ENCODE results near the gene NXPH1. TPM values are rescaled to one million over a fixed set of nuclear protein-coding genes. Genes with fewer than 3 reads are reported as not detected.

Gene NXPH1
- polyA plus RNA-seq, 1 donor from 2014 or later: 15.9 TPM

DNA sequence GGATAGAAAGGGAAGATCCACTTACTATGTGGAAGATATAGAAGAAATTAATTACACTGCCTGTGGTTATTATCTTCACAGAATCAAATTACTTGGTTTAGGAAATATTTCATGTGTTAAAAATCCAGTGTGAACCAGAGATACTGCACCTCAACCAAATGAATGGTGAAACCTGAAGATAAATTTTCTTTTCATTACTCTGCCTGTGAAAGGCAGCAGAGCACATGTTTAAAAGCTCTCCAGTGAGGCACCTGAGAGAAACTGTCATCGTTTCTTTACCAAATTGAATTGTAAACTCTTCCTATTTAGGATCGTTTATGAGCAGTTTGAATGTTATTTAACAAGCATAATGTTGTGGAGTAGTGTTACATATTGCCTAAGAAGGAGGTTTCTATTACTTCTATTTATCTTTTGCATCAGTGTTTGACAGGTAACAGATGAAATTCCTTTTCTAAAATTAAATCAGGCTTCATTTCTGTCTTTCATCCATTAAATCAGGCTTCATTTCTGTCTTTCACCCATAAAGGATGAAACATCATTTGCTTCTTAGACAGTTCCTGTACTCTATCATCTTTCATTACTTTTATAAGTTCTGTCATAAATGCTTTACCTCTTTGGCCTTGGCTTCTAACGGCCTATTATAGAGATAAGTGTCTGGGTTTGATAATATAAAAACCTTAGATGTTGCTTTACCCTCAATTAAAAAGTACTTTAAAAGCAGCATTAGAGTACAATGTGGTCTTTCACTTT lies 266.6 kb downstream of the NXPH1 start:
- H3K9ac ChIP-seq (ENCODE audit: low read length): no peak overlapping the region
- H3K79me2 ChIP-seq (replicated peaks; ENCODE audit: insufficient read depth, low read length): no peaks in the 10 kb centered on the region
- H3F3A ChIP-seq (ENCODE audit: insufficient read depth, low read length, poor library complexity, severe bottlenecking): no peaks in the 10 kb centered on the region
- no peak overlapping the region for H3K4me3 ChIP-seq (ENCODE audit: low read length)
- no peak overlapping the region for H2AFZ ChIP-seq (ENCODE audit: low read depth, low read length)
- no peaks in the 10 kb centered on the region for H3K9me2 ChIP-seq (ENCODE audit: insufficient read depth, low read length)
- no peak overlapping the region for H3K27ac ChIP-seq (ENCODE audit: low read length)
- H3K9me3 ChIP-seq (ENCODE audit: low read length): no peaks in the 10 kb centered on the region
- no peaks in the 10 kb centered on the region for H4K20me1 ChIP-seq (ENCODE audit: insufficient read depth)
- no peaks in the 10 kb centered on the region for H3K36me3 ChIP-seq (ENCODE audit: insufficient read depth, low read length)
- H3K4me2 ChIP-seq (ENCODE audit: low read length): no peak overlapping the region
- no peak for TF ChIP-seq CTCF (IDR thresholded peaks at IDR 0.05; ENCODE audit: poor library complexity, severe bottlenecking)
- no peak for TF ChIP-seq EP300 (conservative IDR thresholded peaks at IDR 0.05; ENCODE audit: poor library complexity, severe bottlenecking)
- TF ChIP-seq RAD21 (conservative IDR thresholded peaks at IDR 0.05): peak; percentile 49
- TF ChIP-seq MXI1 (conservative IDR thresholded peaks at IDR 0.05; ENCODE audit: poor library complexity, severe bottlenecking): no peak
- no peak for TF ChIP-seq POLR2AphosphoS5 (IDR thresholded peaks at IDR 0.05)
- peak; percentile 28 for TF ChIP-seq SMC3 (conservative IDR thresholded peaks at IDR 0.05; ENCODE audit: poor library complexity)
- TF ChIP-seq, protein P1, sequence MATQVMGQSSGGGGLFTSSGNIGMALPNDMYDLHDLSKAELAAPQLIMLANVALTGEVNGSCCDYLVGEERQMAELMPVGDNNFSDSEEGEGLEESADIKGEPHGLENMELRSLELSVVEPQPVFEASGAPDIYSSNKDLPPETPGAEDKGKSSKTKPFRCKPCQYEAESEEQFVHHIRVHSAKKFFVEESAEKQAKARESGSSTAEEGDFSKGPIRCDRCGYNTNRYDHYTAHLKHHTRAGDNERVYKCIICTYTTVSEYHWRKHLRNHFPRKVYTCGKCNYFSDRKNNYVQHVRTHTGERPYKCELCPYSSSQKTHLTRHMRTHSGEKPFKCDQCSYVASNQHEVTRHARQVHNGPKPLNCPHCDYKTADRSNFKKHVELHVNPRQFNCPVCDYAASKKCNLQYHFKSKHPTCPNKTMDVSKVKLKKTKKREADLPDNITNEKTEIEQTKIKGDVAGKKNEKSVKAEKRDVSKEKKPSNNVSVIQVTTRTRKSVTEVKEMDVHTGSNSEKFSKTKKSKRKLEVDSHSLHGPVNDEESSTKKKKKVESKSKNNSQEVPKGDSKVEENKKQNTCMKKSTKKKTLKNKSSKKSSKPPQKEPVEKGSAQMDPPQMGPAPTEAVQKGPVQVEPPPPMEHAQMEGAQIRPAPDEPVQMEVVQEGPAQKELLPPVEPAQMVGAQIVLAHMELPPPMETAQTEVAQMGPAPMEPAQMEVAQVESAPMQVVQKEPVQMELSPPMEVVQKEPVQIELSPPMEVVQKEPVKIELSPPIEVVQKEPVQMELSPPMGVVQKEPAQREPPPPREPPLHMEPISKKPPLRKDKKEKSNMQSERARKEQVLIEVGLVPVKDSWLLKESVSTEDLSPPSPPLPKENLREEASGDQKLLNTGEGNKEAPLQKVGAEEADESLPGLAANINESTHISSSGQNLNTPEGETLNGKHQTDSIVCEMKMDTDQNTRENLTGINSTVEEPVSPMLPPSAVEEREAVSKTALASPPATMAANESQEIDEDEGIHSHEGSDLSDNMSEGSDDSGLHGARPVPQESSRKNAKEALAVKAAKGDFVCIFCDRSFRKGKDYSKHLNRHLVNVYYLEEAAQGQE (IDR thresholded peaks at IDR 0.05; ENCODE audit: borderline replicate concordance): no peak
- TF ChIP-seq EZH2 (IDR thresholded peaks at IDR 0.05; ENCODE audit: borderline replicate concordance, insufficient read depth, low read length, poor library complexity, severe bottlenecking): no peak
- no peaks in the 10 kb centered on the region for H3K27me3 ChIP-seq (ENCODE audit: insufficient read depth, low read depth, low read length)

DNA sequence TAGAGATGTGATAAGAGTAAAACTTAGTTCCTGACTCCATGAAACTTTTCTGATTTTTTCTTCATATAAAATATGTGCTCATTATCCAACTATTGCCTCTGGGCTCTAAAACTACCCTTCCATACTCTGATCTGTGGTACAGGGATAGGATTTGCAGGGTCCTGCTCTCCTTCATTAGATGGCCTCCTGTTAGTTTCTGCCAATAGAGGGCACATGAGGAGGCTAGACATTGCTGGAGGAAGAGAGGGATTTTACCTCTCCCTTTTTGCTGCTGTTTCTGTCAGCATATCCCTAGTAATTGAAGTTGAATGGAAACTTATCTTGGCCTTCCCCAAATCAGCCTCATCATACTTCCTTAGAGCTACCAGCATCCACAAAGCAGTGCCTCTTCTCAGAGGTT lies 269.4 kb downstream of the NXPH1 start:
- no peaks in the 10 kb centered on the region for H3K9me2 ChIP-seq (ENCODE audit: insufficient read depth, low read length)
- no peaks in the 10 kb centered on the region for H4K20me1 ChIP-seq (ENCODE audit: insufficient read depth)
- H3K9me3 ChIP-seq (ENCODE audit: low read length): no peaks in the 10 kb centered on the region
- H3K4me3 ChIP-seq (ENCODE audit: low read length): no peak overlapping the region
- no peak overlapping the region for H3K27ac ChIP-seq (ENCODE audit: low read length)
- H3K79me2 ChIP-seq (replicated peaks; ENCODE audit: insufficient read depth, low read length): no peaks in the 10 kb centered on the region
- H3K9ac ChIP-seq (ENCODE audit: low read length): no peak overlapping the region
- H3F3A ChIP-seq (ENCODE audit: insufficient read depth, low read length, poor library complexity, severe bottlenecking): no peaks in the 10 kb centered on the region
- H2AFZ ChIP-seq (ENCODE audit: low read depth, low read length): no peak overlapping the region
- no peak overlapping the region for H3K4me2 ChIP-seq (ENCODE audit: low read length)
- H3K27me3 ChIP-seq (ENCODE audit: insufficient read depth, low read depth, low read length): no peaks in the 10 kb centered on the region
- H3K36me3 ChIP-seq (ENCODE audit: insufficient read depth, low read length): no peaks in the 10 kb centered on the region
- TF ChIP-seq, protein P1 (IDR thresholded peaks at IDR 0.05; ENCODE audit: borderline replicate concordance): no peak
- TF ChIP-seq EZH2 (IDR thresholded peaks at IDR 0.05; ENCODE audit: borderline replicate concordance, insufficient read depth, low read length, poor library complexity, severe bottlenecking) (no peak), RAD21 (conservative IDR thresholded peaks at IDR 0.05) (no peak), SMC3 (conservative IDR thresholded peaks at IDR 0.05; ENCODE audit: poor library complexity) (no peak), POLR2AphosphoS5 (IDR thresholded peaks at IDR 0.05) (no peak), TAF1 (IDR thresholded peaks at IDR 0.05; ENCODE audit: low read depth) (no peak), MXI1 (conservative IDR thresholded peaks at IDR 0.05; ENCODE audit: poor library complexity, severe bottlenecking) (no peak), CTCF (IDR thresholded peaks at IDR 0.05; ENCODE audit: poor library complexity, severe bottlenecking) (no peak)

All from neural cell (in vitro differentiated cells).